Smooth muscle cell (in vitro differentiated cells): Measurements from ENCODE around the gene DHRS3. TPM values are rescaled to one million over a fixed set of nuclear protein-coding genes. Genes with fewer than 3 reads are reported as not detected.
"Not testable (repeated sequence)": the region's sequence is repeated elsewhere in the genome, so short reads cannot be mapped to it uniquely, and the experiment has no call there.

Experiments
- DNase-seq: peaks from one replicate; lab custom pipeline; 2025; ENCODE audit not compliant: unreplicated experiment; lab: John Stamatoyannopoulos, UW
- H2AFZ ChIP-seq: fragments of 200-600 bp; sonication (generic); 2 replicates; pipeline ENCODE4 v1.6.0; 2016; ENCODE audit warnings: antibody characterized with exemption, low read depth, mild to moderate bottlenecking
- H3F3A ChIP-seq: fragments of 200-600 bp; sonication (generic); 2 replicates; pipeline ENCODE4 v1.6.0; 2017; ENCODE audit warnings: antibody characterized with exemption, low read depth
- H3K27ac ChIP-seq: fragments of 200-600 bp; sonication (generic); 2 replicates; pipeline ENCODE4 v1.5.1; 2016; ENCODE audit warnings: low read depth, mild to moderate bottlenecking
- H3K27me3 ChIP-seq: fragments of 200-600 bp; sonication (generic); 2 replicates; pipeline ENCODE4 v1.6.1; 2016; ENCODE audit warnings: low read depth, mild to moderate bottlenecking
- H3K36me3 ChIP-seq: fragments of 200-600 bp; sonication (generic); 2 replicates; pipeline ENCODE4 v1.5.1; 2016; ENCODE audit warnings: low read depth
- H3K4me1 ChIP-seq: fragments of 200-600 bp; sonication (generic); 2 replicates; pipeline ENCODE4 v1.5.1; 2016; ENCODE audit warnings: low read depth
- H3K4me2 ChIP-seq: fragments of 200-600 bp; sonication (generic); 2 replicates; pipeline ENCODE4 v1.6.0; 2016; ENCODE audit warnings: mild to moderate bottlenecking
- H3K4me3 ChIP-seq: fragments of 200-600 bp; sonication (generic); 2 replicates; pipeline ENCODE4 v1.5.1; 2016; ENCODE audit warnings: mild to moderate bottlenecking
- H3K79me2 ChIP-seq: fragments of 200-600 bp; sonication (generic); 2 replicates; pipeline ENCODE4 v1.6.0; 2016; ENCODE audit warnings: low read depth, mild to moderate bottlenecking
- H3K9ac ChIP-seq: fragments of 200-600 bp; sonication (generic); 2 replicates; pipeline ENCODE4 v1.6.0; 2016; ENCODE audit warnings: low read depth
- H3K9me3 ChIP-seq: fragments of 200-600 bp; sonication (generic); replicated peaks from 2 replicates; pipeline ENCODE4 v1.5.1; 2016; ENCODE audit warnings: low read depth
- H4K20me1 ChIP-seq: fragments of 200-600 bp; sonication (generic); 2 replicates; pipeline ENCODE4 v1.6.0; 2016; ENCODE audit warnings: low read depth
- WGBS: methylation state at CpG from one replicate; pipeline ENCODE4 v1.1.7; 2016; ENCODE audit warnings: low lambda C conversion rate; 5-methylcytosine and 5-hydroxymethylcytosine counted together
- polyA plus RNA-seq: library from polyadenylated mRNA; unstranded; fragments of >200 nt; fragmentation: Nextera tagmentation; extraction: Ambion mirVana; gene quantifications from 2 replicates; pipeline ENCODE4 v1.2.1, GENCODE V29; 2016
- total RNA-seq: library from RNA; depleted of rRNA; stranded (reverse); fragments of >200 nt; gene quantifications from 2 replicates; pipeline ENCODE4 v1.2.3, GENCODE V29; 2014
- TF ChIP-seq, protein P1 (sequence below): fragments of 200-600 bp; sonication (generic); IDR thresholded peaks from 2 replicates; pipeline ENCODE4 v1.5.1; 2017; ENCODE audit warnings: borderline replicate concordance, mild to moderate bottlenecking, antibody characterized with exemption; ENCODE audit not compliant: insufficient read depth, poor library complexity, severe bottlenecking

DHRS3 gene
- total and polyA plus RNA-seq, 2 experiments from 2014 or later = 0.89 to 2.7 TPM

GRCh38 chr1:12539705-12540579 is 78.1 kb downstream of the DHRS3 start:
- no peaks in the 10 kb centered on the region for H3K79me2 ChIP-seq
- H2AFZ ChIP-seq = no peak overlapping the region
- no peaks in the 10 kb centered on the region for H4K20me1 ChIP-seq
- H3F3A ChIP-seq = peaks cover 8% of the 10 kb centered on the region
- H3K9me3 ChIP-seq = peaks cover 3% of the 10 kb centered on the region
- H3K27ac ChIP-seq = no peak overlapping the region
- H3K4me2 ChIP-seq = peak overlapping the region; percentile 76
- TF ChIP-seq, protein P1, sequence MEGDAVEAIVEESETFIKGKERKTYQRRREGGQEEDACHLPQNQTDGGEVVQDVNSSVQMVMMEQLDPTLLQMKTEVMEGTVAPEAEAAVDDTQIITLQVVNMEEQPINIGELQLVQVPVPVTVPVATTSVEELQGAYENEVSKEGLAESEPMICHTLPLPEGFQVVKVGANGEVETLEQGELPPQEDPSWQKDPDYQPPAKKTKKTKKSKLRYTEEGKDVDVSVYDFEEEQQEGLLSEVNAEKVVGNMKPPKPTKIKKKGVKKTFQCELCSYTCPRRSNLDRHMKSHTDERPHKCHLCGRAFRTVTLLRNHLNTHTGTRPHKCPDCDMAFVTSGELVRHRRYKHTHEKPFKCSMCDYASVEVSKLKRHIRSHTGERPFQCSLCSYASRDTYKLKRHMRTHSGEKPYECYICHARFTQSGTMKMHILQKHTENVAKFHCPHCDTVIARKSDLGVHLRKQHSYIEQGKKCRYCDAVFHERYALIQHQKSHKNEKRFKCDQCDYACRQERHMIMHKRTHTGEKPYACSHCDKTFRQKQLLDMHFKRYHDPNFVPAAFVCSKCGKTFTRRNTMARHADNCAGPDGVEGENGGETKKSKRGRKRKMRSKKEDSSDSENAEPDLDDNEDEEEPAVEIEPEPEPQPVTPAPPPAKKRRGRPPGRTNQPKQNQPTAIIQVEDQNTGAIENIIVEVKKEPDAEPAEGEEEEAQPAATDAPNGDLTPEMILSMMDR = no peak
- H3K27me3 ChIP-seq = peaks cover 10% of the 10 kb centered on the region
- H3K9ac ChIP-seq = no peak overlapping the region
- WGBS = 7% methylated on average over 34 of the region's 34 CpGs
- H3K36me3 ChIP-seq = no peaks in the 10 kb centered on the region
- no peak for DNase-seq
- no peak overlapping the region for H3K4me3 ChIP-seq
- H3K4me1 ChIP-seq = peaks cover 23% of the 10 kb centered on the region

DNA sequence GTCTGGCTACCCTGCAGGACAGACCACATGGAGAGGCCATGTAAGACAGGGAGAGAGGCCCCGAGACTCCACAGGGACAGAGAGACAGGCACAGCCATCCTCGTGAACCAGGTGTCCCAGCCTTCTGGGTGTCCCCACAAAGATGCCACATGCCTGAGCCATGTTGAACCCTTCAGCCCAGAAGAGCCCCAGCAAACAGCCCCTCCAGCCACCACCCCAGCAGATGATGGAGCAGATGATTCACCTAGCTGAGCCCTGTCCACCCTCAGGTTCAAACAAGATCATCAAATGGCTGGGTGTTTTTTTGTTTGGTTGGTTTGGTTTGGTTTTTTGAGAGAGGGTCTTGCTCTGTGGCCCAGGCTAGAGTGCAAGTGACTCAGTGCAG is 78.7 kb downstream of the DHRS3 start:
- Histone ChIP-seq H3K4me2 (no peak overlapping the region), H3K27me3 (peaks cover 10% of the 10 kb centered on the region), H3K79me2 (no peaks in the 10 kb centered on the region), H3K27ac (no peak overlapping the region), H3K9ac (no peak overlapping the region), H3K36me3 (no peaks in the 10 kb centered on the region), H3K9me3 (peaks cover 3% of the 10 kb centered on the region), H3K4me3 (no peak overlapping the region), H3K4me1 (peaks cover 19% of the 10 kb centered on the region), H2AFZ (no peak overlapping the region), H4K20me1 (no peaks in the 10 kb centered on the region), H3F3A (peaks cover 8% of the 10 kb centered on the region)
- WGBS = 100% methylated on average over 2 of the region's 2 CpGs
- no peak for DNase-seq
- TF ChIP-seq, protein P1 = no peak

DNA sequence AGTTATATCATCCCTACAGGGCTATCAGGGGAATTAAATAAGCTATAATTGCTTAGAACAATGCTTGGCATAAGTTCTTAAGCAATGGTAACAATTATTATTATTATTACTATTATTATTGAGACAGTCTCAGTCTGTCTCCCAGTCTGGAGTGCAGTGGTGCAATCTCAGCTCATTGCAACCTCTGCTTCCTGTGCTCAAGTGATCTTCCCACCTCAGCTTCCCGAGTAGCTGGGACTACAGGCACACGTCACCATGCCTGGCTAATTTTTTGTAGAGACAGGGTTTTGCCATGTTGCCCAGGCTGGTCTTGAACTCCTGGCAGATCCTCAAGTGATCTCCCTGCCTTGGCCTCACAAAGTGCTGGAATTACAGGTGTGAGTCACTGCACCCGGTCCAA is 79.5 kb downstream of the DHRS3 start:
- DNase-seq, H3K4me3 ChIP-seq, H3K9me3 ChIP-seq, H4K20me1 ChIP-seq, H3K9ac ChIP-seq, H3F3A ChIP-seq, H3K36me3 ChIP-seq, H3K27me3 ChIP-seq, H3K4me2 ChIP-seq, H2AFZ ChIP-seq, H3K27ac ChIP-seq, H3K79me2 ChIP-seq: not testable (repeated sequence)
- 84% methylated on average over 3 of the region's 3 CpGs for WGBS
- peaks cover 19% of the 10 kb centered on the region for H3K4me1 ChIP-seq

DNA sequence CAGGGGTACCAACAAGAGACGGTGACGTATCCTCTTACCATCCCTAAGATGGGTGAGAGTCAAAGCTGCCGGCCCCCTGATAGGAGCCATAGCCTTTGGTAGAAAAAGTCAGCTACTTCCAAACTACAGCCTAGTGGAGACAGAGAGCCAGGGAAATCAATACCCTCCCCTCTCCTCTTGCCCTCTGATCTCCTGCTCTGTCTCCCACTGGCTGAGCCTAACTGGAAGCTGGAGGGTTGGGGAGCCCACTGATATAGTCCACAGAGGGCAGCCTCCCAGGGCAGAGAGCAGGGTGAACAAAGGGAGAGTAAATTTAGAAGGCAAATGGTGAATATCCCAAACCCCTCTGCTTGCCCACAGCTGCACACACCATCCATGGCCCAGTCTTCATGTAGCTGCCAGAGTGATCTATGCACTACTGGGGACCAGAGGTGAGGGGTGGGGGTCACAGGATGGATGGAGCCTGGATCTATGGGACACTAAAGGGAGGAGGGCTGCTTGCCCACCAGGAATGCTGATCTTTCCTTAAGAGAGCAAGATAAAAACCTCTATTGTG is 80.0 kb downstream of the DHRS3 start:
- Histone ChIP-seq H3K27ac (no peak overlapping the region), H3K9me3 (peaks cover 3% of the 10 kb centered on the region), H3K27me3 (peaks cover 10% of the 10 kb centered on the region), H3K4me3 (no peak overlapping the region), H3K4me1 (peaks cover 19% of the 10 kb centered on the region), H2AFZ (no peak overlapping the region), H3K79me2 (no peaks in the 10 kb centered on the region), H3K9ac (no peak overlapping the region), H4K20me1 (no peaks in the 10 kb centered on the region), H3K36me3 (no peaks in the 10 kb centered on the region), H3K4me2 (no peak overlapping the region), H3F3A (peaks cover 8% of the 10 kb centered on the region)
- WGBS = 82% methylated on average over 3 of the region's 3 CpGs
- DNase-seq = no peak
- TF ChIP-seq, protein P1 = no peak
